GM15510 (cell line): ENCODE results near the gene PRICKLE2.

ENCODE experiments used
- POLR2A ChIP-seq: IDR thresholded peaks from 3 replicates; pipeline ENCODE4 v1.6.1; 2011; ENCODE audit warnings: borderline replicate concordance; ENCODE audit not compliant: insufficient read length; ENCODE audit errors: extremely low read depth

Gene PRICKLE2

DNA sequence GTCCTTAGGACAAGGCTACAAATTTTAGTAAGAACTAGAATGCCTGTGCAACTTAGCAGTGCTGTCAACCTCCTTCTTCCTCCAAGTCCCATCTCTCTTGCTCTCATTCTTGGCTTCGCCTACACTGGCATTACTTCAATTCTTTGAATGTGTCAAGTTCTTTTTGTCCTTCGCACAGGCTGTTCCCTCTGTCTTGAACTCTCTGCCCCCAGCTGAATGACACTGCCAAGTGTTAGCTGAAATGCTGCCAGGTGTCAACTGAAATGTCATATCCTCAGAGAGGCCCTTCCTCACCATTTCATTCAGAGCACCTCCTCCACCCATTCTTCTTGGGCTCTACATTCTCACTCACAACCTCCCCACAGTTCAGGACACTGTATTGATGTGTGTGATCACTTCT lies 153.1 kb downstream of the PRICKLE2 start:
- TF ChIP-seq POLR2A = no peak

GRCh38 chr3:64070704-64071103 lies 154.6 kb downstream of the PRICKLE2 start:
- no peak for TF ChIP-seq POLR2A

- no peak for TF ChIP-seq POLR2A
Observed at GRCh38 chr3:64067506-64068346, 157.5 kb downstream of the PRICKLE2 start.

GRCh38 chr3:64064804-64065203 lies 160.5 kb downstream of the PRICKLE2 start:
- TF ChIP-seq POLR2A = no peak

GRCh38 chr3:64063983-64064438 lies 161.3 kb downstream of the PRICKLE2 start:
- no peak for TF ChIP-seq POLR2A

DNA sequence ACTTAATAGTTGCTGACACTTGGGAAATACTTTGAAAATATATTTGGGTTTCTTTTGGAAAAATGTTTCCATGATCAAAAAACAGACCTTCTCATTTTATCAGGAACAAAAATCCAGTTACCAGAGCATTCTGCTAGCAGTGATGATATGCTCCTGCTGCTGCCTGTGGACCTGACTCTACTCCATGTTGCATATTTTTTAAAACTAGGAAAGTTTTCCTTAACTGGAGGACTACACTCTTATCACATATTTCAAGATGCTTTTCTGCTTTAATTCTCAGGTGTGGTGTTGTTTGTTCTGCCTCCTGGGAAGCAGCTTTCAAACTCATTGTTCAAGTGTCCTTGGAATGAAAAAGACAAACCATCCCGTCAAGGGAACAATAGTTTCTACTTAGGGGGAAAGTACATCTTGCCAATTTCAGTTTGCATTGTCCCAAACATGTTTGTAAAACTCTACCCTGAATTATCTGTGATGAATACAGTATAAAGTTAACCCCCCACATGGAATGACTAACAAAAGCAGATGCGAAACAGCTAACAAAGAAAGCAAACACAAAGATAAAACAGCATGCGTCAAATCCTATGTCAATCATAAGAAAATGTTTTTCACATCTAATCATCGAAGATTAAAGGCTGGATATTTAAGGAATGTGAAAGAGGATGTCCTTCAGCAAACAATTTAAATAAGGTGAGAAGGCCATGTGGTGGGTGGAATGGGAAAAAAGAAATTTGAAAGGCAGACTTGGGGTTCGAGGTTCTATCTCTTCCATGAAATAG lies 161.9 kb downstream of the PRICKLE2 start:
- no peak for TF ChIP-seq POLR2A

- no peak for TF ChIP-seq POLR2A
Observed at GRCh38 chr3:64061628-64062027, 163.6 kb downstream of the PRICKLE2 start.

- no peak for TF ChIP-seq POLR2A
Observed at GRCh38 chr3:64059484-64060175, 165.6 kb downstream of the PRICKLE2 start.

GRCh38 chr3:64058566-64058965 lies 166.7 kb downstream of the PRICKLE2 start:
- TF ChIP-seq POLR2A = no peak

DNA sequence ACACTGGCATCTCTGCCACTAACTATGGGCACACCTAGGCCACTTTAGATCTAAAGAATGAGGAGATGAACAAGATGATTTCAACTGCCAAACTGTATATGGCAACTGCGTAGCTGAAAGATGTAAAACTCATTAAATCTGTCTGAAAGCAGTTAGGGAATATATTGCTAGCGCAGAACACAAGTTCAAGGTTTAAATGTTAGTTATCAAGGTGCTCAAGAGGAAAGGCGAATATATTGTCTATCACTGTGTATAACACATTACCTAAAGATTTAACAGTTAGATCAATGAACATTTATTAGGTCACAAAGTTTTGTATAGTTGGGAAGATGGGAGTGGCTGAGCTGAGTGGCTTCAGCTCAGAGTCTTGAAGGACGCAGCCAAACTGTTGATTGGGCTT lies 168.0 kb downstream of the PRICKLE2 start:
- TF ChIP-seq POLR2A = no peak

GRCh38 chr3:64056606-64057180 lies 168.6 kb downstream of the PRICKLE2 start:
- TF ChIP-seq POLR2A = no peak

DNA sequence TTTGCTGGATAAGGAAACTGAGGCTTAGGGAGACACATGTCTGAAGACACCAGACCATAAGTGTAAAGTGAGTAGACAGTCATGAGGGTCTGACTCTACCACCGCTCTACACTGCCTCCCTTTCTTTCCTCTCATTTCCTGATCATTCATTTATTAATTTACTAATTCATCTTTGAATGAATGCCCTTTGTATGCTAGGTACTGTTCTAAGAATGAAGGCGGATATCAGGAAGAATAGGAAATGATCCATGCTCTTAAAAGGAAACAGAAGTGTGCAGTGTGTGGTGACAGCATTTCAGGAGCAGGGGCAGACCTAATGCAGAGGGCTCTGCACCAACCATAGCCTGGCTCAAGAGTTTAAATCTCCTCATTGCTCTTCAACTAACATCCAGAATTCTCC lies 170.2 kb downstream of the PRICKLE2 start:
- TF ChIP-seq POLR2A = no peak

DNA sequence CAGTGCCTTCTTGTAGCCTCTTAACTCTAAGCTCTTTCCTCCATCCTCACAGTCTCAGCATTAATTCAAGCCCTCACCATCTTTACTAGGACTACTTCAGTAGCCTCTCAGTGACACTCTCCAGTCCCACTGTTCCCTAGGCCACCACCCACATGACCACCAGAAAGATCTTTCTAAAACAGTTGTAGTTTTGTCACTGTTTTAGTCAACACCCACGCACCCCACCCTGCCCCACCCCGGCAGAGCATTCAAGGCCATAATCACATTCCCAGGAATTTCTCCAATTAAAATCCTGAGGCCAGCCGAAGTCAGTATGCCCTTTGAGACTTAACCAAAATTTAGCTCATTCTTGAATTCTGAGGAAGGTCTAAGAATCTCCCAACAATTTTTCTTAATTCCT lies 170.8 kb downstream of the PRICKLE2 start:
- TF ChIP-seq POLR2A = no peak

DNA sequence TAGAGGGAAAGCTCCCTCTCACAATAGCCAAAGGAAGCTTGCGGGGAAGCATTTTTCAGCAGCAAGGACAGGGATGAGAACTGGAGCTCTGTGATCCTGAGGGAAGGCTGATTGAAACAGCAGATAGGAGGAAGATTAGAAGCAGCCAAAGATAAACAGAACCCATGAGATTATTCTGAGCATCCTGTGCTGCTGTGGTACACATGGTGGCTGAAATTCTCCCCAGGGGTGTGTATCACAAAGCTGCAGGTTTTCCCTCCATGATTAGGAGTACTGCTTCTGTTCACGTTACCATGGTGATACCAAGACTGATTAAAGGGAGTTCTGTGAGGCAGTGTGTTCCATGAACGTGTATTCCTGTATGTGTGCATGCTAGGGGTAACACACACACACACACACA lies 171.7 kb downstream of the PRICKLE2 start:
- no peak for TF ChIP-seq POLR2A

DNA sequence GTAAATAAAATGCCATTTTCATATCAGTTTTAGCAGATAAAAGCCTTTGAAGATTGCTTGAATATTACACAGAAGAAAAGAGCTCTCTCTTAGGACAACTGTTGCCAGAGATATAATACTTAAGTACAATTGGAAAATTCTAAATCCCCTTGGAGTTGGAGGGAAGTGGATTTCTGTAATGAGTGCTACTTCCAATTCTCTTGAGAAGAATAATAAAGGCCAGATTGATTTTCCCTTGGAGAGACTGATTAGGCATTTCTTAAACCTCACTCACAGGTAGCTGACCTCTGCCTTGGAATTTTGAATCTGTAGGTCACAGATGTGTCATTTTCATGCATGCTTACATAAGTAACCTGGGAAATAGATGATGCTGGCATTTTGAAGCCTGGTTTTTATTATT lies 172.1 kb downstream of the PRICKLE2 start:
- no peak for TF ChIP-seq POLR2A

DNA sequence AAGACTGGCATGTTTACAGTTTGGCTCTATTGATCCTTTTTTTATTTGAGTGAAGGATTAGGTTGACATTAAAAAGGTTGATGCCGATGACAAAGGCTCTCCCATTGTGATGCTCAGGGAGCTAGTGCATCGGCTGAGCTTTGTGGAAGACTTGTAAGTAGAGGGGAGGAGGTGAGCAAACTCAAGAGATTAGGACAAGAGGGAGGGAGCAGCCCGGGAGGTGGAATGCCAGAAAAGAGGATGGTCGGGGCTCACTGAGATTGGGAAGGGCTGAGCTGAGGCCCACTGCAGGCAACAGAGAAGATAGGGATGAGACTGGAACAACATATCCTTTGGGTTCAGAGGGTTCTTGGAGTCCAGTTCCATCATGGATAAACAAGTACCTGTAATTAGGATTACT lies 175.4 kb downstream of the PRICKLE2 start:
- TF ChIP-seq POLR2A = no peak

- no peak for TF ChIP-seq POLR2A
Observed at GRCh38 chr3:64049136-64049535, 176.1 kb downstream of the PRICKLE2 start.
